Stimulated activated CD8-positive, alpha-beta memory T cell treated with anti-CD3 and anti-CD28 coated beads, Interleukin-4, amount 100 ng/mL, for 4 hours (primary cell): ENCODE data around the gene MSLN.
"Not testable (repeated sequence)": the region's sequence is repeated elsewhere in the genome, so short reads cannot be mapped to it uniquely, and the experiment has no call there.

Experiments
- DNase-seq, 2 donors: peaks; one replicate each; pipeline ENCODE4 v3.0.0-alpha.2; 2020; ENCODE audit warnings: low read depth in 2 of 2, low spot score in 1 of 2

MSLN gene

DNA sequence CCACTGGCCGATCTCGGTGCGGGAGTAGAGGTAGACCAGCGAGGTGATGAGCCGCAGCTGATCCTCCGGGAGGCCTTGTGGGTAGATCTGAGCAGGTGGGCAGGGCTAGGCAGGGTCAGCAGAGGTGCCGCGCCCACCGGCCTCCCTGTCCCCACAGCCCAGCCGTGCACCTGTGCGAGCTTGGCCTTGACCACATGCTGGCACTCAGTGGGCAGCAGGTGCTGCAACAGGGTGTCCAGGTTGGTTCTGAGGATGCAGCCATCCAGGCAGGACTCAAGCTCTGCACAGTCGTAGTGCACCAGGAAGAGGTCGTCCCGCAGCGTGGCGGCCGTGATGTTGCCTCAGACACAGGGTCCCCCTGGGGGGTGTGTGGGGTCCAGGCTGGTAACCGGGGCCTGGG lies 12.4 kb downstream of the MSLN start:
- DNase-seq: no peak

DNA sequence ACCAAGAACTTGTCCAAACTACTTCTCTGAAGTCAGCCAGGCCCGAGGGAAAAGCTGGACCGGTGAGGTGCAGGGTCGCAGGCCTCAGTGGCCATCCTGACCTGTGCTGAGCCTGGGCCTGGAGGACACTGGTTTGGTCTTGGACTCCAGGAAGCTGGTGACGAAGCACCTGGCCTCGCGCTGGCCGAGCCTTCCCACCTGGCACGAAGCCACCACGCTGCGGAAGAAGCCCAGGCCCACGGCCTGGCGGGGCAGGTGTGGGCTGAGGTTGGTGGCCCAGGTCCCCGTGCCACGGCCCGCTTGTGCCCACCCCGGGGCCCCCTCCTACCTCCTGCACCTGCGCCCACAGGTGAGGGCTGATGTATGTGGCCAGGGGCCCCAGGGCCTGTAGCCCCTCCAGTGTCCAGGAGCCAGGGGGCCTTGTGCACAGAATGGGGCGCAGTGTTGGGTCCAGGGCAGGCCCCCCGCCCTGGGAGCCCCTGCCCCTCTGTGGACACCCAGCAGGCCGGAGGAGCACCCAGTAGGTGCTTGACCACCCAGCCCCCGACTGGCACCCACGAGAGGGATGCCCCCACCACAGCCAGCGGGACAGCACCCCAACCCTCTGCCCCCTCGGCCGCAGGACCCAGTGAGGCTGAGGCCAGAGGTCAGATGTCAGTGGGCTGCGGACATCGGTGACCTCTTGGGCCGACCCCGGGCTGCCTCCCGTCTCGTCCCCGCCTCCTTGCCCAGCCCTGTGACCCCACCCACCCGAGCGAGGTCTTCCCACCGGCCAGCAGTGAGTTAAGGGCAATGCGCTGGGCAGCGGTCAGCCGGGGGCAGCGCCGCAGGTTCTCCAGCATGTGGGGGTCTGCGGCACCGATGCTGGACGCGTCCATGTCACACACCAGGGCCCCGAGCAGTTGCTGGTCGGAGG lies 13.8 kb downstream of the MSLN start:
- no peak for DNase-seq

DNA sequence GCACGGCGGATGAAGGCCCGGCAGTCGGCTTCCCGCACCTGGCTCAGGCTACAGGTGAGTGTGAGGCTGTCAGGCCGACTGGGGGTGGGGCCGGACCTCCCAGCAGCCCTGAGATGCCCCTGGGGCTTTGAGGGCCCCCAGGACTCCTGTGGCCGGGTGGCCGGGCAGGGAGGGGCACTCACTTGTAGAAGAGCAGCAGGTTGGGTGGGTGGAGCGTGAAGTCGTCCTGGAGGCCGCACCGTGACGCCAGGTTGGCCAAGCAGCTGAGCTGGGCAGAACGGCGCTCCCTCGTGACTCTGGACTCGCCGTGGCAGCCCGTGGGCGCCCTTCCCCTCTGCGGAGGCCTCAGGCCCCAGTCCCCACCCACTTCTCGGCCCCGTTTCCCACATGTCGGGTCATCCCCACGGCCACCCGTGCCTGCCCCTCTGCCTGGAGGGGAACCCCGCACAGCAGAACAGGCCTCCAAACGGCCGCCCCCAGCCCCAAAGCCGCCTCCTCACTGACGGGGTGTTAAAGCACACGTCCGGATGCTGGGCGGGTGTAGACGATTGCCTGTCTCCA lies 14.8 kb downstream of the MSLN start:
- DNase-seq: no peak

DNA sequence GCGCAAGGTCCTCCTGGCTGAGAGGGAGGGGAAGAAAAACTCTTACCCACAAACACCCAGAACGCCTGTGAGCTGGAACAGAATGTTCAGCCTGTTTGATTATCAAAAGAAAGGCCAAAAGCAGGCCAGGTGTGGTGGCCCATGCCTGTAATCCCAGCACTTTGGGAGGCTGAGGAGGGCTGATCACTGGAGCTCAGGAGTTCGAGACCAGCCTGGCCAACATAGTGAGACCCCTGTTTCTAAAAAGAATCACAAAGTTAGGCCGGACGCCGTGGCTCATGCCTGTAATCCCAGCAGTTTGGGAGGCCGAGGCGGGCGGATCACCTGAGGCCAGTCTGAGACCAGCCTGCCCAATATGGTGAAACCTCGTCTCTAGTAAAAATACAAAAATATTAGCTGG lies 15.8 kb downstream of the MSLN start:
- not testable (repeated sequence) for DNase-seq

DNA sequence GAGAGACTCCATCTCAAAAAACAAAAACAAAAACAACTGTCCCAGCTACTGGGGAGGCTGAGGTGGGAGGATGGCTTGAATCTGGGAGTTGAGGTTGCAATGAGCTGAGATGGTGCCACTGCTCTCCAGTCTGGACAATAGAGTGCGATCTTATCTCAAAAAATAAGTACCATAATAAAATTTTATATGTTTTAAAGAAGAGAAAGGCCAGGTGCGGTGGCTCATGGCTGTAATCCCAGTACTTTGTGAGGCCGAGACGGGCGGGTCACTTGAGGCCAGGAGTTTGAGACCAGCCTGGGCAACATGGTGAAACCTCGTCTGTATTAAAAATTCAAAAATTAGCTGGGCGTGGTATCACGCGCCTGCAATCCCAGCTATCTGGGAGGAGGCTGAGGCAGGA lies 16.3 kb downstream of the MSLN start:
- no peak for DNase-seq

DNA sequence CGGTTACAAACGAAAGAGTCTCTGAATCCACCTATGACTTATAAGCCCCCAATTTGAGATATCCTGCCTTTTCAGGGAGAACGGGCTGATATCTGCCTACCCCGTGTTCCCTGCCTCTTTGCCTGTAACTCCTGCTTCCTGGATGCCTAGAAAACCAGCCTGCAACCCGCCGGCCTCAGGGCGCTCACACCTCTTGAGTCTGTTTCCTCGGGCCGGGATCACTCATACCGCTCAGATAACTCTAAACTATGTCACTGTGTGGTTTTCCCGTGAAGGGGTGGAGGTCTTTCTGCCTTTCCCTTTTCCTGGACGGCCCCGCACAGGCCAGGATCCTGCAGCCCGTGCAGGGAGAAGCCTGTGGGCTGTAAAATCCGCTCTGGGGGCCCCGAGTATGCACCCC lies 17.3 kb downstream of the MSLN start:
- DNase-seq: no peak

DNA sequence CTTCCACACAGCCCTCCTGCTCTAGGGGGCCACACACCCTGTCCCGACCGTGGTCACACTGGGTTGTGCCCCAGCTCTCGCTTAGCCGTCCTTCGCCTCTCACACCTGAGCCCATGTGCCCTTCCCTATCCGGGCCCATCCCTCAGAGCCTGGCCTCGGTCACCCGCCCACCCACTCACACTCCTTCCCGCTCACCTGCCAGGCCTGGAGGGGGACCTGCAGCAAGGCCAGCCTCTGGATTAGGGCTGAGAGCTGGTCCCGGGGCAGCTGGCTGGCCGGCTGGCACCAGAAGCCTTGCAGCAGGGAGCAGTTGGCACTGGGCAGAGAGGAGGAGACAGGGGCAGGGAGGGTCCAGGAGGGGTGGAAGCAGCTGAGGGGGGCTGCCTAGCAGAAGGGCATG lies 17.9 kb downstream of the MSLN start:
- no peak for DNase-seq

DNA sequence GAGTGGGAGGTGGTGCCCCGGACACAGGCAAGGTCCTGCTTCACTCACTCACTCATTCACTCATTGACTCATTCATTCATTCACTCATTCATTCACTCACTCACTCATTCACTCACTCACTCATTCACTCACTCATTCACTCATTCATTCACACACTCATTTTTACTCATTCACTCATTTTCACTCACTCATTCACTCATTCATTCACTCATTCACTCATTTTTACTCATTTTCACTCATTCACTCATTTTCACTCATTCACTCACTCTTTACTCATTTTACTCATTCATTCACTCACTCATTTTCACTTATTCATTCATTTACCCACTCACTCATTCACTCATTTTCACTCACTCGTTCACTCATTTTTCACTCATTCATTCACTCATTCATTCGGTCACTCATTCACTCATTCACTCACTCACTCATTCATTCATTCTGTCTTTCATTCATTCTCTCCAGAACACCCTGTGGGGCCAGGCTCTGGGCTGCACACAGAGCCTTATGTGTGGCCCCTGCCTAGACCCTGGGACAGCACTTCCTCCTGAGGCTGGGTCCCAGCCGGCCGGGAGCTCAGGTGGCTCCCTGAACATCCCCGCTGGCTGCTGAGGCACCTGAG lies 18.5 kb downstream of the MSLN start:
- no peak for DNase-seq

DNA sequence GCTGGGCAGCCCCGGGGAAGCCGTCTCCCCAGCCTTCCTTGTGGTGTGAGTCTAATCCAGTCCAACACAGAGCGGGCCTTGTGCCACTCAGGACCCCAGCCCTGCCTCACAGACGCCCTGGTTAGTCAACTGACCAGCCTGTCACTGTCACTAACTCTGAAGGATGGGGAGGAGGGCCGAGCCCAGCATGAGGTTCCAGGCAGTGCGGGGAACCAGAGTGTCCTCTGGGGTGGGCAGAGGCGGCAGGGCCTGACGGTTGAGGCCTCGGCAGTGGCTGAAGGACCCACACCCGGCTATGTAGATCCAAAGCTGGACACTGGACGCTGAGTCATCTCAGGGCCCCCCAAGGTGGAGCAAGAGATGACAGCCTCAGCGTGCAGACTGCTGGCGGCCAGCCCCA lies 19.0 kb downstream of the MSLN start:
- DNase-seq: no peak

DNA sequence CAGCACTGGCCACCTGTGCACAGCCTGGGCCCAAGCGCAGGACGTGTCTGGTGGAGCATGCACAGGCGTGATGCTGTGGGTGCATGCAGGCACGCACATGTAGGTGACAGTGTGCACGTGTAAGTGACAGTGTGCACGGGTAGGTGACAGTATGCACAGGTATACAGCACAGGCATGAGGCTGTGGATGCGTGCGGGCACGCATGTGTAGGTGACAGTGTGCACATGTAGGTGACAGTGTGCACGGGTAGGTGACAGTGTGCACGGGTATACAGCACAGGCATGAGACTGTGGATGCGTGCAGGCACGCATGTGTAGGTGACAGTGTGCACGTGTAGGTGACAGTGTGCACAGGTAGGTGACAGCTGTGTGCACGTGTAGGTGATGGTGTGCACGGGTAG lies 19.8 kb downstream of the MSLN start:
- DNase-seq: no peak

DNA sequence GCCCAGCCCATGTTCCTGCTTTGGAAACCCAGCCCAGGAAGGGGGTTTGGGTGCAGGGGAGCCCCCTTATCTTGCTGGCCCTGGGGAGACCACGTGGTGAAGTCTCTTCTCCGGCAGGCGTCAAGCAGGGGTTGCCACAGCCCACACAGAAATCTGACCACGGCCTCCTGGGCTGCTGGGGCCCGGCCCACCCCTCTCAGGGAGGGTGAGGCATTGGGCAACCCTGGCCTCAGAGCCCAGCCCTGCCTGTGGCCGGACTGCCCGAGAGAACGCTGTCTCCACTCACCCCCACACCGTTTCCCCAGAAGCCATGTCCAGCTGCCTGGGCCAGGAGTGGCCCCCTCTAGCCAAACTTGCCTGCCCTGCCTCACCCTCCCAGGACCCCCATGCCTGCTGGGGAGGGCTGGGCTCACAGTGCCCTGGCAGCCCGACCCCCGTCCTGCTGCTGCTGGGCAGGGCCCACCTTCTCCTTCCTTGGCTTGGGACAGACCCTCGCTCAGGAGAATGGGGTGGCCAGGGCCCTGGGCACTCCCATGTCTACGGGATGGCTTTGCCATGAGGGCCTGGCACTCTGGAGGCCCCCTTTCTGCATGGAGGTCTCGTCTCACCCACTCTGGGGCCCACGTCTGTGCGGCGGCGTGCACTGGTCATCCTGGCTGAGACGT lies 20.9 kb downstream of the MSLN start:
- no peak for DNase-seq

DNA sequence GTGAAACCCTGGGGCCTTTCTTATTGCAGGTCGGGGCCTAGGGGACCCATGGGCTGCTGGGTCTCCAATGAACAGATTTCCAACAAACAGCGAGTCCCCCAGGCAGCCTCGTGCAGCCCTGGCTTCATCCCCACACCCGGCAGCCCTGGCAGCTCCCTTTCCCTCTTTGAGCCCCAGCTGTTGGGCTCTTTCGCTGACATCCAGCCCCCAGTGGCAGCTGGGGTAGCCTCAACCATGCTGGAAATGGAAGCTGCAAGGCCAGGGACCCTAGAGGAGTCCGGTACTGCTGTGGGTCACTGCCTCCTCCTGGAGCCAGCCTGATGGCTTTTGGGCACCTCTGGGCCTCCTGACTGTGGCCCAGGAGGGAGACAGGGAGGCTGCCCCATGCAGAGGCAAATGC lies 21.7 kb downstream of the MSLN start:
- DNase-seq: no peak

DNA sequence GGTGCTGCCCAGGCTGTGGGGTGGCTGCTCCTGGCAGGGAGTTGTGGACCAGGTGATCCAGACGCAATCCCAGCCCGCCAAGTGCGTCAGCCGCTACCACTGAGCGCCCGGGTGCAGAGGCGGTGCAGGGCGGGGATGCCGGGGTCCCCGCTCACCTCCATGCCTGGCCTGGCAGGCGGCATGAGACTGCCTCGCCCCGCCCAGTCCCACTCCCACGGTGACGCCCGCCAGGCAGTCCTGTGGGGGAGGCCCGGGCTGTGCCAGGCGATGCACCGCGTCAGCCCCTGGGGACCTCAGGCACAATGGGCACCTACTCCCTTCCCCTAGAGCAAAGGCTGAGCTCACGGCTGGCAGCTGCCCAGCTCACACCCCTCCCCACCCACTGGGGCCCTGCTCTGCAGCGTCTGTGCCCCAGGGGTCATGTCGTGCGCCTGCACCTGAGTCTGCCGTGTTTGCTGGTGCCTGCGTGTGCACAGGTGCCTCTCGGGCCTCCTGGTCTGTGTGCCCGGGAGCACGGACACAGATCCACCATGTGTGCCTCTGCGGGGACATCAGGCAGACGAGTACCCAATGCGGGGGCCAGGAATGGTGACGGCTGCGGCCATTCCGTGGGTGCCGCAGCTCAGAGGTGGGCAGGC lies 22.4 kb downstream of the MSLN start:
- DNase-seq: no peak

DNA sequence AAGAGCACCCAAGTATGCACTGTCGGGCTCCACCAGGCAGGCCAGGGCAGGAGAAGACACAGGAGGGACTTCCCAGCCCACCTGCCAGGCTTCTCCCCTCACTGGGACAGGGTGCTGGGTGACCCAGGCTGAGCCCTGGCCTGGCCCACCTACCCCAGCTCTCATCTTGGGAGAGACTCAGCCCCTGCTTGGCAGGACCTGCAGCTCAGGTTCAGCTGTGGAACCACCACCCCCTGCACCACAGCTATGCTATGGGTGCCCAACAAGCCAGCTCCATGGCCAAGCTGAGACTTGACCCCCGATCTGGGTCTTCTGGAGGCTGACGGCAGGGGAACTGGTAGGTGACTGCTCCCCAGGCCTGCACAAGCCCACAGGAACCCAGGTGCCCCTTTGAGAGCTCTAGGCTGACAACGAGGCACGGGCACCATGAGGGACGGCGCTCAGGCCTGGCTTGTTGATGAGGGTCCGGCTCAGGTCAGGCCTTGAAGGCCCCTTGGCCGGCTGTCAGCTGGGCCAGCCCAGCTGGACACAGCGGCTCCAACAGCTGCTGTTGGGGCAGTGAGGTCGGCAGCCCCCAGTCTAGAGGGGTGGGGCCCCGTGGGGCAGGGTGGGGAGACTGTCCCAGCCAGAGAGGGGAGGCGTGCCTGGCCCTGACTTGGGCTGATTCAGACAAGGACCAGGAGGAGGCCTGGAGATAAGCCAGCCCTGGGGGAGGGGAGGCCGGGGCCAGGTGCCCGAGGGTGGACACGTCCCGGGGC lies 23.0 kb downstream of the MSLN start:
- no peak for DNase-seq

DNA sequence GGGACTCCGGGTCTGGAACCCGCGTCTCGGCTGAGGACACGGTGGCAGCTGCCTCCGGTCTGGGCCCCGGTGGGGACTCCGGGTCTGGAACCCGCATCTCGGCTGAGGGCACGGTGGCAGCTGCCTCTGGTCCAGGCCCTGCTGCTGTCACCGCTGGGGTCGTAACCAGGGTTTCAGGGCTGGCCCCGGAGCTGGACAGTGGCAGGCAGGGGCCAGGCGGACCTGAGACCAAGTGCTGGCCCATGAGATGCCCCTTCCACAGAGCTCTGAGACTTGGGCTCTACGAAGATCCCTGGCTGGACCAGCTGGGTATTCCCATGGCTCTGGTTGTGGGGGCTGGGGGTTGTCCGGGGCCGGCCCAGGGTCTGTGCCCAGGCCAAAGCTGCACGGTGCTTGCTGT lies 23.9 kb downstream of the MSLN start:
- DNase-seq: no peak

DNA sequence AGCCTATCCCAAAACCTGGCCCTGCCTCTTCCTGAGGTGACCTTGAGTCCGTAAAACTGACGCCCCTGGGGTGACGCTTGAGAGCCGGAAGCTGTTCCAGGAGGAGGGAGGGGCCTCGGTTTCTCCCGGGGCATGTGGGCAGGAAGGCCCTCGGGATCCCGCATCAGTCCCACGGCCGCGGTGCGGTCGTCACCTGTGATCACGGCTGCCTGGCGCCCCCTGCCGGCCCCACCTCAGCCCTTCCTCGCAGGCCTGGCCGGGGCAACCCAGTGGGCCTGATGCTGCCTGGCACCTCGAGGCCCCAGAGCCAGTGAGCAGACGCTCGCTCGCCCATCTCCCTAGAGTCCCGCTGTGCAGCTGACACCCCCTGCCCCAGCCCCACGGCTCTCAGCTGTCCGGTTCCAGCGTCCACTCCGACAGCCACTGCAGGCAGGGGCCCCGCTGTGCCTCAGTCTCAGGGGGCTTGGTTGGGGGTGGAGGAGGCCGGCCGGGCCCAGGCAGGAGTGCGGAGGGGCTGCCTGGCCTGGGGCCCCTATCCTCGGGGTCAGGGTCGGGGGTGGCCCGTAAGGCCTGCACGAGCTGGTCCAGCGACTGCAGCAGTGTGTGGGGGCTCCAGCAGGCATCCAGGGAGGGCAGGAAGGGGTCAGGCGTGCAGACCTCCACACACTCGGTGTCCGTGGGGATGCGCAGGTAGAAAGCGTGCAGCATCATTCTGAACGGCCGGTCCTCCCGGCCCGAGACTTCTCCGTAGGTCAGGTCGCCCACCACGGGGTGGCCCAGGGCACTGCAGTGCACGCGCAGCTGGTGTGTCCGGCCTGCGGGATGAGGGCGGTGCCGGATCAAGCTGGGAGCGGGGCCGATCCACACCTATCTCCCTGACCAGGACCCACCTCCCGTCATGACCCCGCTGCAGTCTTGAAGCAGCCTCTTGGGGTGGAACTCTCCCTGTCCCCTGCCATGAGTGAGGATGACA lies 25.3 kb downstream of the MSLN start:
- DNase-seq: peak; percentile 40 to 54

DNA sequence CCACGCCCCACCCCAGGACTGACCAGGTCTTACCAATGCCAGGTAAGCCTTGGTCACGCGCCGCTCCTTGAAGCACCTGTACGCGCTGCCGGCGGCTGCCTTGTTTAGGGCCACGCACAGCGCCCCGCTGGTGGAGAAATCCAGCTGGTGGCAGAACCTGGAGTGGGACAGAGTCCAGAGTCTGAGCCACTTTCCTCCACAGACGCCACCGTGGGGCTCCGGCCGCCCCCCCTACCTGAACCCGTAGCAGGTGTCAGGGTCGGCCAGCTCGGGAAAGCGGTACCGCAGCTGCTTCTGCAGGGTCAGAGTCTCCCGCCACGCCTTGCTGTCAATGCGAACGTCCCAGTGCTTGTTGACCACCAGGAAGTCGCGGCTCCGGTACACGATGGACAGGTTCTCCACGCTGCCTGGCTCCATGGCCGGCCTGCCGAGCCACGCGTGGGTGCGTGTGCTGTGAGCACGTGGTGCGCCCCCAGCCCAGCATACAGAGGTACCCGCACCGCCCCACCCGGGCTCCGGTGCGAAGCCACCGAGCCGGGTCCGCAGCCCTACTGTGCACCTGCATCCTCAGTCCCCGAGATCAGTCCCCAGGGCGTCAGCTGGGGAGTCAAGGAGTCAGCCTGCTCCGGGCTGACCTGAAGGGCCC lies 26.9 kb downstream of the MSLN start:
- no peak for DNase-seq

DNA sequence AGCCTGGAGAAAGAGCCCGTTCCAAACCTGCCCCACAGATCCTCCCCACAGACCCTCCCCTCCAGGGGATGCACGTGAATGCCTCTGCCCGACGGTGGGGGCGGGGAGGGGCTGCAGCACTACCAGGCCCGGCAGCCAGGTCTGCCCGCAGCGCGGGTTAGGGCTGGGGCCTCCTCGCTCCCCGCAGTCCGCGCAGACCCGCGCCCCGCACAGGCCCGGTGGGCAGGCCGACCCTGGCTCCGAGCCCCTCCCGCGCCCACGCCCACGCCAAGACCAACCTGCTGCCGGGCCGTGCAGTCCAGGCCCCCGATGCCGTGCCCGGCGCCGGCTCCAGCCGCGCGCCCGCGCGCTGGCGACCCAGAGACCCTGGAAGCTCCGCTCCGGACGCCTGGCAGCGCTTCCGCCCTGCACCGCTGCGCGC lies 27.5 kb downstream of the MSLN start, which contains the start of gene RPUSD1:
Gene RPUSD1 (minus strand): TSS at position 404 of the 421 bp plus-strand sequence. CDS start 644 bp downstream, outside the sequence.
- DNase-seq: no peak
